Upper lobe of right lung (tissue), 1 donor: ENCODE measurements around the gene PCDHGA2. TPM values are rescaled to one million over a fixed set of nuclear protein-coding genes. Genes with fewer than 3 reads are reported as not detected.

Experiments used
- ATAC-seq: fragments of 200-7000 bp; cut with Tn5 transposase; one replicate; pipeline ENCODE4 v1.9.1; 2020; ENCODE audit warnings: mild to moderate bottlenecking, moderate library complexity
- DNase-seq: peaks from one replicate; pipeline ENCODE4 v3.0.0-alpha.2; 2020
- H3K27ac ChIP-seq: fragments of 200-600 bp; one replicate; pipeline ENCODE4 v1.8.0; 2022
- H3K27me3 ChIP-seq: fragments of 200-600 bp; one replicate; pipeline ENCODE4 v1.8.0; 2022; ENCODE audit warnings: mild to moderate bottlenecking
- H3K36me3 ChIP-seq: fragments of 200-600 bp; one replicate; pipeline ENCODE4 v1.8.0; 2022
- H3K4me1 ChIP-seq: fragments of 200-600 bp; one replicate; pipeline ENCODE4 v1.8.0; 2022
- H3K4me3 ChIP-seq: fragments of 200-600 bp; one replicate; pipeline ENCODE4 v1.8.0; 2022; ENCODE audit warnings: mild to moderate bottlenecking
- H3K9me3 ChIP-seq: fragments of 200-600 bp; one replicate; pipeline ENCODE4 v1.8.0; 2022
- CTCF ChIP-seq: fragments of 200-600 bp; IDR thresholded peaks from one replicate; pipeline ENCODE4 v1.8.0; 2022; ENCODE audit warnings: antibody characterized with exemption
- intact Hi-C: fragments of 100-400 bp; cut with DNase I; formaldehyde crosslinking; loops from one replicate; pipeline ENCODE4 v1.11.0; 2022
- total RNA-seq: library from RNA; stranded (reverse); fragmentation: NEBNext Ultra II Directional; extraction: Animal tissue kit (Norgen Biotek cat#: 25700); gene quantifications from one replicate; pipeline ENCODE4 v1.2.1, GENCODE V29; 2021
- donor health status: DM: no; HTN: yes; CAD: no; lungs with severe emphysema.

Gene PCDHGA2
- total RNA-seq, 1 donor from 2014 or later: 2.5 TPM

- Histone ChIP-seq H3K36me3 (no peaks in the 10 kb centered on the region), H3K9me3 (peaks cover 61% of the 10 kb centered on the region), H3K4me3 (peak overlapping the region; percentile 79), H3K27ac (no peak overlapping the region), H3K27me3 (no peaks in the 10 kb centered on the region), H3K4me1 (no peaks in the 10 kb centered on the region)
- no peak for TF ChIP-seq CTCF
- ATAC-seq (no peak), DNase-seq (no peak)
- intact Hi-C loops: no loop called here
Measured at GRCh38 chr5:141319202-141319601, 19.4 kb upstream of the PCDHGA2 start.

- intact Hi-C loops: no loop called here
- DNase-seq (no peak), ATAC-seq (no peak)
- H3K4me1 ChIP-seq: no peaks in the 10 kb centered on the region
- H3K4me3 ChIP-seq: peak overlapping the region; percentile 79
- no peak overlapping the region for H3K27ac ChIP-seq
- H3K27me3 ChIP-seq: no peaks in the 10 kb centered on the region
- peaks cover 56% of the 10 kb centered on the region for H3K9me3 ChIP-seq
- H3K36me3 ChIP-seq: no peaks in the 10 kb centered on the region
- no peak for TF ChIP-seq CTCF
Measured at GRCh38 chr5:141319699-141320098, 18.9 kb upstream of the PCDHGA2 start.

GRCh38 chr5:141320225-141321169 is 18.1 kb upstream of the PCDHGA2 start, which contains the start of gene TAF7:
TSS of gene TAF7 (minus strand) at chr5:141320784. CDS start at chr5:141320044, 740 bp downstream.
- H3K4me1 ChIP-seq: no peaks in the 10 kb centered on the region
- H3K27me3 ChIP-seq: no peaks in the 10 kb centered on the region
- no peaks in the 10 kb centered on the region for H3K36me3 ChIP-seq
- peak within 1 kb of the TSS; percentile 79 for H3K4me3 ChIP-seq
- peak; percentile 80 for TF ChIP-seq CTCF
- peak within 1 kb of the TSS; percentile 96 for H3K27ac ChIP-seq
- DNase-seq: peak; percentile 97
- intact Hi-C loops: no loop called here
- peak; percentile 99 for ATAC-seq
- H3K9me3 ChIP-seq: peaks cover 48% of the 10 kb centered on the region

GRCh38 chr5:141322261-141322660 is 16.3 kb upstream of the PCDHGA2 start:
- no peaks in the 10 kb centered on the region for H3K36me3 ChIP-seq
- no peaks in the 10 kb centered on the region for H3K27me3 ChIP-seq
- DNase-seq: no peak
- no peak overlapping the region for H3K27ac ChIP-seq
- H3K4me3 ChIP-seq: no peak overlapping the region
- no peak for TF ChIP-seq CTCF
- intact Hi-C loops: no loop called here
- no peak for ATAC-seq
- H3K9me3 ChIP-seq: peaks cover 30% of the 10 kb centered on the region
- no peaks in the 10 kb centered on the region for H3K4me1 ChIP-seq

GRCh38 chr5:141326088-141326854 is 12.3 kb upstream of the PCDHGA2 start:
- Histone ChIP-seq H3K4me3 (peak overlapping the region; percentile 43), H3K36me3 (no peaks in the 10 kb centered on the region), H3K27me3 (peaks cover 3% of the 10 kb centered on the region), H3K27ac (no peak overlapping the region), H3K4me1 (no peaks in the 10 kb centered on the region), H3K9me3 (peaks cover 2% of the 10 kb centered on the region)
- peak; percentile 90 for ATAC-seq
- intact Hi-C loops: no loop called here
- DNase-seq: peak; percentile 73
- TF ChIP-seq CTCF: peak; percentile 47
